ENCODE measurements around the gene PCDH19.

DNA sequence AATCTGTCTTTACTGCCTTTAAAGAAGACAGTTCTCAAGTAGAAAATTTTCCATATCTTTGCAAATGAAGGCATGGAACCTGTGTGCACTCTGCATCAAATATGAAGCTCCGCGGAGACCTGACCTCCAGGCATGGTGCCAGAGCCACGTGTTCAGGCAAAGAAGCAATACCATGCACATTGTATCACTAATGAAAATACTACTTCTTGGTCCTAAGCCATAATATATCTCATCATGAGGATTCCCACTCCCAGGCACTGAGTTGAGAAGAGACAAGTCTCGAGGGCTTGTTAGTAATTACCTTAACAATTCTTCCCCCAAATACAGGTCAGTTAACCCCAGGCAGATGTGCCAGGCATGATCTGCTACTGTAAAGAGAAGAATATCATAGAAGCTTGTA lies 56.7 kb downstream of the PCDH19 start:
- no peak for TF ChIP-seq CREB1 (CRISPR knock-in tag; IDR thresholded peaks at IDR 0.05; ENCODE audit: low read depth)
- TF ChIP-seq, protein P1, sequence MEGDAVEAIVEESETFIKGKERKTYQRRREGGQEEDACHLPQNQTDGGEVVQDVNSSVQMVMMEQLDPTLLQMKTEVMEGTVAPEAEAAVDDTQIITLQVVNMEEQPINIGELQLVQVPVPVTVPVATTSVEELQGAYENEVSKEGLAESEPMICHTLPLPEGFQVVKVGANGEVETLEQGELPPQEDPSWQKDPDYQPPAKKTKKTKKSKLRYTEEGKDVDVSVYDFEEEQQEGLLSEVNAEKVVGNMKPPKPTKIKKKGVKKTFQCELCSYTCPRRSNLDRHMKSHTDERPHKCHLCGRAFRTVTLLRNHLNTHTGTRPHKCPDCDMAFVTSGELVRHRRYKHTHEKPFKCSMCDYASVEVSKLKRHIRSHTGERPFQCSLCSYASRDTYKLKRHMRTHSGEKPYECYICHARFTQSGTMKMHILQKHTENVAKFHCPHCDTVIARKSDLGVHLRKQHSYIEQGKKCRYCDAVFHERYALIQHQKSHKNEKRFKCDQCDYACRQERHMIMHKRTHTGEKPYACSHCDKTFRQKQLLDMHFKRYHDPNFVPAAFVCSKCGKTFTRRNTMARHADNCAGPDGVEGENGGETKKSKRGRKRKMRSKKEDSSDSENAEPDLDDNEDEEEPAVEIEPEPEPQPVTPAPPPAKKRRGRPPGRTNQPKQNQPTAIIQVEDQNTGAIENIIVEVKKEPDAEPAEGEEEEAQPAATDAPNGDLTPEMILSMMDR (conservative IDR thresholded peaks at IDR 0.05; ENCODE audit: low read depth in 2 of 2), result no peak
- no peak for TF ChIP-seq EZH2 (IDR thresholded peaks at IDR 0.05; ENCODE audit: low read depth, unreplicated experiment)
- TF ChIP-seq POLR2AphosphoS5 (IDR thresholded peaks at IDR 0.05; ENCODE audit: low read depth), result no peak
